B cell (primary cell): ENCODE results near the gene PNRC2. TPM values are rescaled to one million over a fixed set of nuclear protein-coding genes. Genes with fewer than 3 reads are reported as not detected.

Experiments used
- ATAC-seq: fragments of 200-7000 bp; cut with Tn5 transposase; one replicate; pipeline ENCODE4 v1.10.0; 2021; ENCODE audit warnings: low read depth, mild to moderate bottlenecking, moderate number of reproducible peaks, moderate library complexity
- CTCF ChIA-PET: fragments of 350-600 bp; sonication (Branson Sonifier 250); formaldehyde crosslinking; loops from one replicate; lab custom pipeline; 2021; ENCODE audit warnings: antibody characterized with exemption, inconsistent platforms; lab: Charles Lee
- POLR2A ChIA-PET: fragments of 350-600 bp; sonication (Branson Sonifier 250); formaldehyde crosslinking; loops from one replicate; lab custom pipeline; 2021; ENCODE audit warnings: antibody characterized with exemption; lab: Charles Lee
- DNase-seq: peaks from one replicate; pipeline ENCODE4 v3.0.0; 2013
- H2AFZ ChIP-seq: 2 replicates; pipeline ENCODE4 v1.6.1; 2012; ENCODE audit warnings: mild to moderate bottlenecking, low read depth, low read length; ENCODE audit not compliant: insufficient read depth, poor library complexity, severe bottlenecking
- H3K27ac ChIP-seq, 2 donors: 1 replicate in 1 of 2; 2 replicates in 1 of 2; pipeline ENCODE4 v1.5.1; 2012 to 2013; ENCODE audit warnings: low read length in 2 of 2, mild to moderate bottlenecking in 2 of 2, moderate library complexity in 1 of 2
- H3K27me3 ChIP-seq, 4 experiments: fragments of 200-600 bp in 1 of 4; sonication (generic) in 1 of 4; replicated peaks in 1 of 4; 1 replicate in 2 of 4; 2 replicates in 2 of 4; pipeline versions ENCODE4 v1.6.1 to v1.7.0; 2013 to 2016; ENCODE audit warnings: low read length in 3 of 4, mild to moderate bottlenecking in 2 of 4, mixed read lengths in 1 of 4, moderate library complexity in 1 of 4; ENCODE audit not compliant: insufficient read depth in 4 of 4, control insufficient read depth in 3 of 4; ENCODE audit errors: control extremely low read depth in 1 of 4
- H3K36me3 ChIP-seq, 2 experiments: replicated peaks in 1 of 2; 1 replicate in 1 of 2; 2 replicates in 1 of 2; pipeline versions ENCODE4 v1.6.1 to v1.7.1; 2013; ENCODE audit warnings: low read length in 1 of 2; ENCODE audit not compliant: insufficient read depth in 2 of 2, control insufficient read depth in 1 of 2; ENCODE audit errors: control extremely low read depth in 1 of 2, extremely low read depth in 1 of 2
- H3K4me1 ChIP-seq, 2 donors: fragments of 200-600 bp in 1 of 2; sonication (generic) in 1 of 2; 1 replicate in 1 of 2; 2 replicates in 1 of 2; pipeline versions ENCODE4 v1.5.1 to v1.6.1; 2013 to 2017; ENCODE audit warnings: low read length in 2 of 2; ENCODE audit not compliant: control insufficient read depth in 2 of 2, insufficient read depth in 2 of 2
- H3K4me2 ChIP-seq: replicated peaks from 2 replicates; pipeline ENCODE3; 2012; ENCODE audit warnings: mild to moderate bottlenecking, low read depth, low read length; ENCODE audit not compliant: poor library complexity, severe bottlenecking
- H3K4me3 ChIP-seq, 5 experiments: fragments of 200-600 bp in 1 of 5; sonication (generic) in 1 of 5; 1 replicate in 3 of 5; 2 replicates in 2 of 5; pipeline versions ENCODE4 v1.5.1 to v1.7.0; 2011 to 2016; ENCODE audit warnings: low read length in 4 of 5, mild to moderate bottlenecking in 4 of 5, low read depth in 2 of 5, control low read depth in 1 of 5, moderate library complexity in 1 of 5; ENCODE audit not compliant: insufficient read depth in 1 of 5; ENCODE audit errors: control extremely low read depth in 1 of 5, extremely low read depth in 1 of 5
- H3K79me2 ChIP-seq: fragments of 200-600 bp; sonication (generic); one replicate; pipeline ENCODE4 v1.6.0; 2016; ENCODE audit warnings: low read length; ENCODE audit not compliant: control insufficient read depth, insufficient read depth
- H3K9ac ChIP-seq: fragments of 200-600 bp; sonication (generic); 2 replicates; pipeline ENCODE4 v1.6.1; 2017; ENCODE audit warnings: mild to moderate bottlenecking, low read length, moderate library complexity
- H3K9me3 ChIP-seq, 3 donors: one replicate each; pipeline versions ENCODE4 v1.6.1 to v1.7.1; 2013; ENCODE audit warnings: low read length in 2 of 3; ENCODE audit not compliant: control insufficient read depth in 2 of 3, insufficient read depth in 1 of 3; ENCODE audit errors: control extremely low read depth in 1 of 3
- H4K20me1 ChIP-seq: 2 replicates; pipeline ENCODE4 v1.6.0; 2012; ENCODE audit warnings: mild to moderate bottlenecking, low read length; ENCODE audit not compliant: insufficient read depth, control insufficient read depth, poor library complexity, severe bottlenecking
- H3K27ac Mint-ChIP-seq: one replicate; pipeline ENCODE4 v1.8.0; 2021; ENCODE audit warnings: mixed read lengths
- H3K27me3 Mint-ChIP-seq: one replicate; pipeline ENCODE4 v1.8.0; 2021; ENCODE audit warnings: mixed read lengths
- H3K4me1 Mint-ChIP-seq: one replicate; pipeline ENCODE4 v1.8.0; 2021; ENCODE audit warnings: mixed read lengths
- H3K4me3 Mint-ChIP-seq: one replicate; pipeline ENCODE4 v1.8.0; 2021; ENCODE audit warnings: mixed read lengths
- H3K9me3 Mint-ChIP-seq: one replicate; pipeline ENCODE4 v1.8.0; 2022; ENCODE audit warnings: mixed read lengths; ENCODE audit not compliant: insufficient read depth
- EZH2 ChIP-seq: IDR thresholded peaks from 2 replicates; pipeline ENCODE4 v1.6.1; 2012; ENCODE audit warnings: borderline replicate concordance, low read depth, mild to moderate bottlenecking, moderate library complexity, low read length; ENCODE audit not compliant: insufficient read depth, poor library complexity, severe bottlenecking
- WGBS: methylation state at CpG from one replicate; pipeline ENCODE4 v1.1.5; 2013; ENCODE audit warnings: missing lambda C conversion rate; ENCODE audit not compliant: insufficient coverage; 5-methylcytosine and 5-hydroxymethylcytosine counted together
- intact Hi-C: fragments of 100-400 bp; cut with micrococcal nuclease; formaldehyde crosslinking; loops from one replicate; pipeline ENCODE4 v1.10.0; 2022
- polyA plus RNA-seq: library from polyadenylated mRNA; depleted of rRNA; stranded (reverse); fragments of >200 nt; gene quantifications from 2 replicates; pipeline ENCODE4 v1.2.3, GENCODE V29; 2012
- total RNA-seq, 2 donors: library from RNA; stranded (reverse); fragments of 120-200 nt in 1 of 2; gene quantifications; 1 replicate in 1 of 2; 2 replicates in 1 of 2; pipeline versions ENCODE4 v1.2.3 to v1.2.4, GENCODE V29; 2013 to 2022
- TF ChIP-seq, protein P1 (sequence below): fragments of 200-600 bp; IDR thresholded peaks from one replicate; pipeline ENCODE4 v1.8.0; 2022; ENCODE audit warnings: antibody characterized with exemption, mild to moderate bottlenecking

The PNRC2 gene
- total and polyA plus RNA-seq, 2 donors (not counting 1 experiment from before 2014, with no cell fraction given), result 89.8 to 174 TPM

DNA sequence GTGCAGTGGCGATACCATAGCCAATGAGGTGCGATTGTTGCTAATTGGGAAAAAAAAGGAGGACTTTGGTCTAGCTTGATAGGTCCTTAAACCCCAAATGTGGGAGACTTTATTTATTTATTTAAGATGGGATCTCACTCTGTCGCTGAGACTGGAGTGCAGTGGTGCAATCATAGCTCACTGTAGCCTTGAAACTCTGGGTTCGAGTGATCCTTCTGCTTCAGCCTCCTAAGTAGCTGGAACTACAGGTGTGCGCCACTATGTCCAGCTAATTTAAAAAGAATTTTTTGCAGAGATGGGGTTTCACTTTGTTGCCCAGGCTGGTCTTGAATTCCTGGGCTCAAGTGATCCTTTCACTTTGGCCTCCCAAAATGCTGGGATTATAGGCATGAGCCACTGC lies 44.5 kb downstream of the PNRC2 start:
- intact Hi-C loops, result no loop called here
- ATAC-seq, result no peak
- Histone ChIP-seq H3K27me3 (no peaks in the 10 kb centered on the region), H3K36me3 (no peaks in the 10 kb centered on the region), H3K4me1 (no peaks in the 10 kb centered on the region), H3K27ac (no peak overlapping the region), H3K4me3 (no peak overlapping the region), H3K79me2 (no peaks in the 10 kb centered on the region), H3K9me3 (no peaks in the 10 kb centered on the region), H3K9ac (no peak overlapping the region), H2AFZ (no peak overlapping the region), H3K4me2 (no peak overlapping the region), H4K20me1 (no peaks in the 10 kb centered on the region)
- H3K9me3 Mint-ChIP-seq, result no peaks in the 10 kb centered on the region
- TF ChIP-seq EZH2, result no peak
- TF ChIP-seq, protein P1, sequence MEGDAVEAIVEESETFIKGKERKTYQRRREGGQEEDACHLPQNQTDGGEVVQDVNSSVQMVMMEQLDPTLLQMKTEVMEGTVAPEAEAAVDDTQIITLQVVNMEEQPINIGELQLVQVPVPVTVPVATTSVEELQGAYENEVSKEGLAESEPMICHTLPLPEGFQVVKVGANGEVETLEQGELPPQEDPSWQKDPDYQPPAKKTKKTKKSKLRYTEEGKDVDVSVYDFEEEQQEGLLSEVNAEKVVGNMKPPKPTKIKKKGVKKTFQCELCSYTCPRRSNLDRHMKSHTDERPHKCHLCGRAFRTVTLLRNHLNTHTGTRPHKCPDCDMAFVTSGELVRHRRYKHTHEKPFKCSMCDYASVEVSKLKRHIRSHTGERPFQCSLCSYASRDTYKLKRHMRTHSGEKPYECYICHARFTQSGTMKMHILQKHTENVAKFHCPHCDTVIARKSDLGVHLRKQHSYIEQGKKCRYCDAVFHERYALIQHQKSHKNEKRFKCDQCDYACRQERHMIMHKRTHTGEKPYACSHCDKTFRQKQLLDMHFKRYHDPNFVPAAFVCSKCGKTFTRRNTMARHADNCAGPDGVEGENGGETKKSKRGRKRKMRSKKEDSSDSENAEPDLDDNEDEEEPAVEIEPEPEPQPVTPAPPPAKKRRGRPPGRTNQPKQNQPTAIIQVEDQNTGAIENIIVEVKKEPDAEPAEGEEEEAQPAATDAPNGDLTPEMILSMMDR, result no peak
- no peak for DNase-seq
- H3K4me3 Mint-ChIP-seq, result no peak overlapping the region
- no peak overlapping the region for H3K27ac Mint-ChIP-seq
- POLR2A ChIA-PET, result no interaction called here
- WGBS, result 90% methylated on average over 5 of the region's 5 CpGs
- H3K4me1 Mint-ChIP-seq, result peaks cover 10% of the 10 kb centered on the region
- CTCF ChIA-PET, result interaction anchor here (0.5 to 1.2 kb wide), 3 partner anchors 8 to 24 kb away, joined by 3 read pairs; partner anchors contain the start of gene SRSF10
- peaks cover 6% of the 10 kb centered on the region for H3K27me3 Mint-ChIP-seq

DNA sequence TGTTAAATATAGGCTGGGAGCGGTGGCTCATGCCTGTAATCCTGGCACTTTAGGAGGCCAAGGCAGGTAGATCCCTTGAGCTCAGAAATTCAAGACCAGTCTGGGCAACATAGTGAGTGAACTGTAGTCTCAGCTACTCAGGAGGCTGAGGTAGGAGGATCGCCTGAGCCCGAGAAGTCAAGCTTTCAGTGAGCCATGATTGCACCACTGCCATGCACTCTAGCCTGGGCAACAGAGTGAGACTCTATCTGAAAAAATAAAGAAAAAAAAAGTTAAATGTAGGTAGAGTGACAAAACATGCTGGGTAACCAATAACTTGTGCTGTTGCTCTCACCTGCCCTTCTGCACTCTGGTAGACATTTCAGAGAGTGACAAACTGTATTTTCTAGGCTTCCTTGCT lies 45.5 kb downstream of the PNRC2 start:
- WGBS, result 96% methylated on average over 3 of the region's 3 CpGs

More for the DNA sequence above, 45.5 kb downstream of the PNRC2 start:
- CTCF ChIA-PET, result no interaction called here
- Histone ChIP-seq H4K20me1 (no peaks in the 10 kb centered on the region), H3K36me3 (no peaks in the 10 kb centered on the region), H3K4me2 (no peak overlapping the region), H3K4me1 (no peaks in the 10 kb centered on the region), H3K79me2 (no peaks in the 10 kb centered on the region), H3K9ac (no peak overlapping the region), H3K4me3 (no peak overlapping the region), H3K27ac (no peak overlapping the region), H3K9me3 (no peaks in the 10 kb centered on the region), H3K27me3 (no peaks in the 10 kb centered on the region), H2AFZ (no peak overlapping the region)
- Mint-ChIP-seq H3K27ac (no peak overlapping the region), H3K4me1 (peaks cover 10% of the 10 kb centered on the region), H3K4me3 (no peak overlapping the region), H3K27me3 (peaks cover 13% of the 10 kb centered on the region), H3K9me3 (no peaks in the 10 kb centered on the region)
- TF ChIP-seq, protein P1, result no peak
- no peak for TF ChIP-seq EZH2
- POLR2A ChIA-PET, result interaction anchor here (0.7 kb wide), 1 partner anchor 838 kb away, joined by 4 read pairs; no protein-coding TSS in a partner anchor
- intact Hi-C loops, result no loop called here
- DNase-seq, result no peak
- ATAC-seq, result no peak
